ENCODE data around the gene NEK6.

Gene NEK6

DNA sequence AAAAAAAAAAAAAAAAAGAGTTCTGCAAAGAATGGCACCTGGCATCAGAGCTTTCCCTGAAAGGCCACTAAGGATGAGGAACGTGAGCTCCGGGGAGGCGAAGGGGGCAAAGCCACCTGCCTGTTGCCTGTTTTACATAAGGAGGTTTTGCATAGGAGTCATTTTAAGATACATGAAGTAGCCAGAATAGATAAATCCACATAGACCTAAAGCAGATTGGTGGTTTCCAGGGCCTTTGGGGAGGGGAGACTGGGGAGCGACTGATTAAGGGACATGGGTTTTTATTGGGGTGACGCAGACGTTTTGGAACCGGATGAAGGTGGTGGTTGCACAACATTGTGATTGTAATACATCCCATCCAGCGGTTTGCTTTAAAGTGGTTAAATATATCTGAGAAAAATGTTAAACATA lies 7.1 kb downstream of the NEK6 start:
- no peak overlapping the region for H3K27ac ChIP-seq
- H3K4me3 ChIP-seq (ENCODE audit: low read depth, low read length), result no peak overlapping the region
- DNase-seq, result no peak
- no peaks in the 10 kb centered on the region for H3K27me3 ChIP-seq (replicated peaks)
- in situ Hi-C loops (cut with HindIII; ENCODE audit: low pct_ligation_motif_present, low sequenced_read_pairs), result no loop called here
- TF ChIP-seq, protein P1, sequence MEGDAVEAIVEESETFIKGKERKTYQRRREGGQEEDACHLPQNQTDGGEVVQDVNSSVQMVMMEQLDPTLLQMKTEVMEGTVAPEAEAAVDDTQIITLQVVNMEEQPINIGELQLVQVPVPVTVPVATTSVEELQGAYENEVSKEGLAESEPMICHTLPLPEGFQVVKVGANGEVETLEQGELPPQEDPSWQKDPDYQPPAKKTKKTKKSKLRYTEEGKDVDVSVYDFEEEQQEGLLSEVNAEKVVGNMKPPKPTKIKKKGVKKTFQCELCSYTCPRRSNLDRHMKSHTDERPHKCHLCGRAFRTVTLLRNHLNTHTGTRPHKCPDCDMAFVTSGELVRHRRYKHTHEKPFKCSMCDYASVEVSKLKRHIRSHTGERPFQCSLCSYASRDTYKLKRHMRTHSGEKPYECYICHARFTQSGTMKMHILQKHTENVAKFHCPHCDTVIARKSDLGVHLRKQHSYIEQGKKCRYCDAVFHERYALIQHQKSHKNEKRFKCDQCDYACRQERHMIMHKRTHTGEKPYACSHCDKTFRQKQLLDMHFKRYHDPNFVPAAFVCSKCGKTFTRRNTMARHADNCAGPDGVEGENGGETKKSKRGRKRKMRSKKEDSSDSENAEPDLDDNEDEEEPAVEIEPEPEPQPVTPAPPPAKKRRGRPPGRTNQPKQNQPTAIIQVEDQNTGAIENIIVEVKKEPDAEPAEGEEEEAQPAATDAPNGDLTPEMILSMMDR (IDR thresholded peaks at IDR 0.05; ENCODE audit: low read depth, low read length, missing control alignments), result no peak
- H3K36me3 ChIP-seq (replicated peaks), result peaks cover 17% of the 10 kb centered on the region

DNA sequence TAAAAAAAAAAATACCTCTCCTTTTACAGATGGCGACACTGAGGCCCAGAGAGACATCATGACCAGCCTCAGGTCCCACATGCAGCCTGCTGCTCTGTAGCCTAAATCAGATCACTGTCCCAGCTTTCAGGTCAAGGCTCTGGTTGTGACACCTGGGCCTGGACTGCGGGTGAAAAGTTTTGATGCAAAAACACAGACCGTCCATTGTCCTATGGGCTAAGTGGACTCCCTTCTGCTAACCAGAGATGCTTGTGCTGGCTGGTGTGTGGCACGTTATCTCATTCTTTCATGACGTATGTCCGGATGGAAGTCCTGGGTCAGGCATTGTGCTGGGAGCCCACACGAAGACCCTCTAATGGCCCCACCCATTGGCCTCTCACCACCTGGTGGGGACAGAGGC lies 7.8 kb downstream of the NEK6 start:
- no peak overlapping the region for H3K27ac ChIP-seq
- H3K4me3 ChIP-seq (ENCODE audit: low read depth, low read length), result no peak overlapping the region
- TF ChIP-seq, protein P1 (IDR thresholded peaks at IDR 0.05; ENCODE audit: low read depth, low read length, missing control alignments), result no peak
- in situ Hi-C loops (cut with HindIII; ENCODE audit: low pct_ligation_motif_present, low sequenced_read_pairs), result no loop called here
- H3K36me3 ChIP-seq (replicated peaks), result peaks cover 20% of the 10 kb centered on the region
- H3K27me3 ChIP-seq (replicated peaks), result no peaks in the 10 kb centered on the region
- DNase-seq, result no peak

DNA sequence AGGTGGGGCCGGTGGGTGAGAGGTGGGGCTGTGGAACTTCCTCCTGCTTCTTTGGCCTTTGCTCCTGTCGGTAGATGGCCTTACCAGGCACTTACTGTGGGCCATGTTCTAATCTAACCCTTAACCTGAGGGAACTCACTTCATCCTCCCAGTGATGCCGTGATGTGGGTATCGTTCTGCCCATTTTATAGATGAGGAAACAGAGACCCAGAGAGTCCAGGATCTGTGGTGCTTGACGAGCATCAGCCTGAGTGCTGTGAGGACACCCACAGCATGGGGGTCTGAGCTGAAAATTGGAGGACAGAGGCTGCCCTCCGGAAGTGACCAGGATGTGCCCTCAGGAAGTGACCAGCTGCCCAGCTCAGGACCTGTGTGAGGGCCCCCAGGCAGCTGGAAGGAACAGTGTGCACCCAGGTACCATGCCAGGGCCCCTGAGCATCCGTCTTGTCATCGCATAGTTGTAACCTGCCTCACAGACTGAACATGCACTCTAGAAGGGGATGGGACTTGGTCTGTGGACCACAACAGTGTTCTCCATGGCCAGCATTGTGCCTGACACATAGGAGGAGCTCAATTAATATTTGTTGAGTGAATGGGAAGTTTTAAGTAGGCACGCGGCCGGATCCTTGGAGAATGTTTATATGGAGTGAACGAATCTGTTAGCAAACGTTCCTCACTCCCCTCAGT lies 8.5 kb downstream of the NEK6 start:
- TF ChIP-seq, protein P1 (IDR thresholded peaks at IDR 0.05; ENCODE audit: low read depth, low read length, missing control alignments), result no peak
- DNase-seq, result no peak
- H3K27ac ChIP-seq, result no peak overlapping the region
- in situ Hi-C loops (cut with HindIII; ENCODE audit: low pct_ligation_motif_present, low sequenced_read_pairs), result no loop called here
- H3K36me3 ChIP-seq (replicated peaks), result peaks cover 24% of the 10 kb centered on the region
- H3K27me3 ChIP-seq (replicated peaks), result no peaks in the 10 kb centered on the region
- no peak overlapping the region for H3K4me3 ChIP-seq (ENCODE audit: low read depth, low read length)

DNA sequence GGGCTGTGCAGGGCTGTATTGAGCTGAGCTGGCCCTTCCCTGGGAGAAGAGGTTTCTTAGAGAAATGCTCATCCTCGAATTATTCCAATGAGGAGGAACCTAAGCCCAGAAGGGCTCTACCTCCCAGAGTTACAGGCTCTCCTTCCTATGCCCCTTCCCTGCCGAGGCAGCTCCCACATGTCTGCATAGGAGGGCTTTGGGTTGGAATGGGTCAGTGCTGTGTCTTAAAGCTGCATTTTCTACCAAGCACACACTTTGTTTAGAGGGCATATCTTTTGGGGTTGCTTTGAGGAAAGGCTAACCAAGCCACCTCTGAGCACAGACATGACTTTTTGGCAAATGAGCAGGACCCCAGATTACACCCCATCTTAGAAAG lies 9.1 kb downstream of the NEK6 start:
- H3K27ac ChIP-seq, result peak overlapping the region; percentile 66
- TF ChIP-seq, protein P1 (IDR thresholded peaks at IDR 0.05; ENCODE audit: low read depth, low read length, missing control alignments), result no peak
- H3K4me3 ChIP-seq (ENCODE audit: low read depth, low read length), result no peak overlapping the region
- DNase-seq, result no peak
- no peaks in the 10 kb centered on the region for H3K27me3 ChIP-seq (replicated peaks)
- in situ Hi-C loops (cut with HindIII; ENCODE audit: low pct_ligation_motif_present, low sequenced_read_pairs), result no loop called here
- peaks cover 26% of the 10 kb centered on the region for H3K36me3 ChIP-seq (replicated peaks)

DNA sequence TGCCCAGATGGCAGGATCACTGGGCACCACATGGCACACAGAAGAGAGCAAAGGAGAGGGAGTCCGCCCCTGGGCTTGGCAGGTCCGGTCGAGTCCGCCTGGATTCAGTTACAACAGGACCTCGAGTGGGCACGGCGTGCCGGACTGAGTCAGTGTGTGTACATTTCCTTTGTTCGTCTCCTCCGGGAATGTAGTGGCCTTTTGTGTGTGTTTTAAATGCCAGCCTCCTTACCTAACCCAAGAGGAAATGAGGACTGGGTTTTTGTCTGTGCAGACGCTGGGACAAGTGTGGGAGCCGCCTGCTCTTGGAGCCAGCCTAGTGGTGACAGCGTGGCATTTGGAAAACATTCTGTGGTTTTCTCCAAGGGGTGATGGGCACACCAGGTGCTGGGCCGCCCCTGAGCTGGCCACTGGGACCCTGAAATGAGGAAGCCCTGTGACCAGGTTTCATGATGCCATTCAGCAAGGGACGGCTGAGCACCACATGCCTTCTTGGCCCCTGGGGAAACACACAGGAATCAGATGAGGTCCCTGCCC lies 9.6 kb downstream of the NEK6 start:
- Histone ChIP-seq H3K4me3 (ENCODE audit: low read depth, low read length) (no peak overlapping the region), H3K27ac (peak overlapping the region; percentile 66), H3K27me3 (replicated peaks) (no peaks in the 10 kb centered on the region), H3K36me3 (replicated peaks) (peaks cover 26% of the 10 kb centered on the region)
- TF ChIP-seq, protein P1 (IDR thresholded peaks at IDR 0.05; ENCODE audit: low read depth, low read length, missing control alignments), result no peak
- peak; percentile 70 for DNase-seq
- in situ Hi-C loops (cut with HindIII; ENCODE audit: low pct_ligation_motif_present, low sequenced_read_pairs), result no loop called here

DNA sequence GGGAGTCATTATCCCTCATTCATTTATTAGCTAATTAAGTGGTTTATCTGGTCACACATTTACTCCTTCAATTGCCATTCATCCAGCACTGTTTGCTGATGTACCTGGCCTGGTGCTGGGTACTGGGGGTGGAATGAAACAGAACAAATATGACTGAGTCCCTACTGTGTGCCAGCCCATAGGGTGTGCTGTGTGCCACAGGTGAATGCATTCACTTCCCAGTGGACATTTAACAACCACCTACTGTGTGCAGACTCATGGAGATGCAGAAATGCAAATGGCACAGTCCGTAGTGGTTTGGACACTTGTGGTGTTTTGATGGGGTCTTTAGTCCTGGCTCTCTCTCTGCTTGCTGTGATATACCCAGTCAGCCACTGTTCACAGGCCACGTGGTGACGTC lies 10.5 kb downstream of the NEK6 start:
- TF ChIP-seq, protein P1 (IDR thresholded peaks at IDR 0.05; ENCODE audit: low read depth, low read length, missing control alignments), result no peak
- DNase-seq, result no peak
- H3K27me3 ChIP-seq (replicated peaks), result no peaks in the 10 kb centered on the region
- H3K27ac ChIP-seq, result no peak overlapping the region
- in situ Hi-C loops (cut with HindIII; ENCODE audit: low pct_ligation_motif_present, low sequenced_read_pairs), result no loop called here
- no peak overlapping the region for H3K4me3 ChIP-seq (ENCODE audit: low read depth, low read length)
- H3K36me3 ChIP-seq (replicated peaks), result peaks cover 28% of the 10 kb centered on the region

All from brain microvascular endothelial cell (primary cell).